ENCODE measurements around the gene CCDC18. TPM values are rescaled to one million over a fixed set of nuclear protein-coding genes. Genes with fewer than 3 reads are reported as not detected.
"Not testable (repeated sequence)": the region's sequence is repeated elsewhere in the genome, so short reads cannot be mapped to it uniquely, and the experiment has no call there.

CCDC18 gene
- total RNA-seq, 1 experiment from 2014 or later = 46.2 TPM

- not testable (repeated sequence) for DNase-seq (ENCODE audit: low read depth)
Observed at GRCh38 chr1:93174638-93175037, 5.9 kb upstream of the CCDC18 start.

- peak; percentile 45 for DNase-seq (ENCODE audit: low read depth)
Observed at GRCh38 chr1:93177991-93178390, 2.5 kb upstream of the CCDC18 start.

GRCh38 chr1:93178418-93178817 is 2.1 kb upstream of the CCDC18 start:
- DNase-seq (ENCODE audit: low read depth) = peak; percentile 47

- peak; percentile 100 for DNase-seq (ENCODE audit: low read depth)
Observed at GRCh38 chr1:93179886-93180722, 420 bp upstream of the CCDC18 start, which contains the start of gene TMED5. TMED5 (minus strand) TSS chr1:93180413; CDS start chr1:93180242, 171 bp downstream.

GRCh38 chr1:93186667-93187066 is 6.1 kb downstream of the CCDC18 start:
- DNase-seq (ENCODE audit: low read depth) = no peak

GRCh38 chr1:93190432-93190831 is 9.9 kb downstream of the CCDC18 start:
- no peak for DNase-seq (ENCODE audit: low read depth)

GRCh38 chr1:93194231-93194990 is 13.9 kb downstream of the CCDC18 start:
- no peak for DNase-seq (ENCODE audit: low read depth)

- DNase-seq (ENCODE audit: low read depth) = no peak
Observed at GRCh38 chr1:93196591-93196990, 16.1 kb downstream of the CCDC18 start.

GRCh38 chr1:93199150-93199549 is 18.6 kb downstream of the CCDC18 start:
- no peak for DNase-seq (ENCODE audit: low read depth)

- DNase-seq (ENCODE audit: low read depth) = no peak
Observed at GRCh38 chr1:93200086-93200620, 19.6 kb downstream of the CCDC18 start.

GRCh38 chr1:93200714-93201113 is 20.2 kb downstream of the CCDC18 start:
- DNase-seq (ENCODE audit: low read depth) = no peak

- DNase-seq (ENCODE audit: low read depth) = no peak
Observed at GRCh38 chr1:93205892-93206566, 25.5 kb downstream of the CCDC18 start.

- no peak for DNase-seq (ENCODE audit: low read depth)
Observed at GRCh38 chr1:93206567-93206954, 26.0 kb downstream of the CCDC18 start.

- no peak for DNase-seq (ENCODE audit: low read depth)
Observed at GRCh38 chr1:93207211-93207610, 26.7 kb downstream of the CCDC18 start.

- no peak for DNase-seq (ENCODE audit: low read depth)
Observed at GRCh38 chr1:93215322-93215721, 34.8 kb downstream of the CCDC18 start.

- no peak for DNase-seq (ENCODE audit: low read depth)
Observed at GRCh38 chr1:93219443-93219842, 38.9 kb downstream of the CCDC18 start.

- not testable (repeated sequence) for DNase-seq (ENCODE audit: low read depth)
Observed at GRCh38 chr1:93220716-93221115, 40.2 kb downstream of the CCDC18 start.

GRCh38 chr1:93221913-93222312 is 41.4 kb downstream of the CCDC18 start:
- DNase-seq (ENCODE audit: low read depth) = no peak

- no peak for DNase-seq (ENCODE audit: low read depth)
Observed at GRCh38 chr1:93223023-93223675, 42.6 kb downstream of the CCDC18 start.

GRCh38 chr1:93235261-93235660 is 54.7 kb downstream of the CCDC18 start:
- no peak for DNase-seq (ENCODE audit: low read depth)

GRCh38 chr1:93237021-93237420 is 56.5 kb downstream of the CCDC18 start:
- no peak for DNase-seq (ENCODE audit: low read depth)
